NAMALWA (cell line): ENCODE measurements around the gene PRUNE2.

Source experiments
- DNase-seq: peaks from one replicate; pipeline ENCODE4 v3.0.0-alpha.2; 2015; ENCODE audit warnings: low spot score

Gene PRUNE2

GRCh38 chr9:76692458-76693129 lies 213.3 kb downstream of the PRUNE2 start:
- no peak for DNase-seq

DNA sequence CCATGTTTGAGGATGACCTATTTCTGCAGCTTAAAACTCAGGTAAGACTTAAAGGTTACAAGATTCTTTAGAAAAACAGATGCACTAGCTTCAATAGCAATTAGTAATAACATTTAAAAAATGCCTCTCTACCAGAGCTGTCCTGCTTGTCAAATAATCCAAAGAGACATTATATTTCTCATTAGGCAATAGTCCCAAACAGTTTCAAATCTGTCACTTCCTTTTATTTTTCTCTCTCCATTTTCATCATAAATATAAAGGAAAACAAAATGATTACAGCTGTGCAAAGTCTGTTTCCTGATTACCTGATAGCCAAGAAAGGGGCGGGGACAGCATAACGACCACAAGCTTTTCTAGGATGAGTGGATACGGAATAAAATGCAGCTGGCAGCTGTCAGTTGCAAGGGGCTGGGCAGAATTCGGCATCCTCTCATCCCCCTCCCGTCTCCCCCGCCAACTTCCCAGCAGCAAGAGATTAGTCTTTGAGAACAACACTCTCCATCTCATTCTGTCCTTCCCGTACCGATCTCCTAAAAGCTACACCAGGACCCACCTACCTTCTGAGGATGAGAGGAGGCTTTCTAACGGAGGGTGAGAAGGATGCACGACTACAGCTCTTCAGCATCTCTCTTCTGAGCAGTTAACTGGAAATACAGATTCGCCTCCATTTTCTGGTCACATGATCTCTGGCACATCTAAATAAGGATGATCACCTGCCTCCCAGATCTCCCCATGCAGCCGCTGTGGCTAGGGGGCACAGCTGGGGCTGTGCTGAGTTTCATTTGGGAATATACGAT lies 214.2 kb downstream of the PRUNE2 start:
- DNase-seq, result no peak

DNA sequence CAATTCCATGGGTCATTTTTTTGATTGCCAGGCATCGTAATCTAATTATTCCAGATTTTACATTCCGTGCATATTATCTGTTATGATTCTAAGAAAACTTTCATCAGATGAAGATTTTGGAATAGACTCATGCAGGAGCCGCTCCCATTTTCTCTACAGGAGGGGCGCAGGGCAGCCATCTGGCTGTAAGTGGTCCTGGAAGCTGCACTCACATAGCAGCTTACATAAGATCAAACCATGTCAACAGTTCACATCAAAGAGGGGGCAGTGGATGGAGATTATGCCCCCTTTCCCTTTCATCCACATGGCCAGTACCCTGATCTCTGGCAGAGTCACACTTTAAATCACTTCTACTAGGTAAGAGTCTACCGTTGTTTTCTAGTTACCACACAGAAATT lies 214.9 kb downstream of the PRUNE2 start:
- DNase-seq, result no peak

DNA sequence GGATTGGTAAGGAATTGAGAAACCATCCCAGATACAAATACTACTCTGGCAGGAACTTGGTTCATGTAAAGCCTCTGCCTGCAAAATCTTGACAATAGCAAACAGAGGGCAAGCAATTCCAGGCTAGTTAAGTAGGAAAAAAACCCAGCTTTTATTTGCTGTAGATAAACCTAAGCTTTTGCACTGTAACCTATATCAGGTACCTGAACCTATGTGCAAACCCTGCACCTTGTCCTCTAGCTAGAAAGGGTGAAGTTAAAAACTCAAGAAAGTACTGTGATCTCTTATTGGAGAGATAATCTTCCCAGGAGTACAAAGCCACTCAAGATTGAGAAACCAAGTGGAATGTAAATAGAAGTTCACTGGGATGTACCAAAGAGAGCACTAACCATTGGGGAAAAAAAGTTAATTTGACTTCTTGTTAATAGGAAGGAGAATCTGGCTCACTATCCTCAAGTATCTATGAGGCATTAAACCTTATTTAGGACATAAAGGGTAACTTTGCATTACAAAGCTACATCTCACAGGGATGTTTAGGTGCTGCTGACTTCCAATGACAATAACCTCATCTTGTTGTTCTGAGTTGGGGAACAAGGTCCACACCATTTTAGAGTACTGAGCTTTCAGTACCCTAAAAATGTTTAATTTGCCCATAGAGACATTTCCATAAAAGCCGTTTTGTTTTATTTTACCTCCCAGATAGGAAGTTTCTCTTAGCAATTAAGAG lies 215.5 kb downstream of the PRUNE2 start:
- no peak for DNase-seq

DNA sequence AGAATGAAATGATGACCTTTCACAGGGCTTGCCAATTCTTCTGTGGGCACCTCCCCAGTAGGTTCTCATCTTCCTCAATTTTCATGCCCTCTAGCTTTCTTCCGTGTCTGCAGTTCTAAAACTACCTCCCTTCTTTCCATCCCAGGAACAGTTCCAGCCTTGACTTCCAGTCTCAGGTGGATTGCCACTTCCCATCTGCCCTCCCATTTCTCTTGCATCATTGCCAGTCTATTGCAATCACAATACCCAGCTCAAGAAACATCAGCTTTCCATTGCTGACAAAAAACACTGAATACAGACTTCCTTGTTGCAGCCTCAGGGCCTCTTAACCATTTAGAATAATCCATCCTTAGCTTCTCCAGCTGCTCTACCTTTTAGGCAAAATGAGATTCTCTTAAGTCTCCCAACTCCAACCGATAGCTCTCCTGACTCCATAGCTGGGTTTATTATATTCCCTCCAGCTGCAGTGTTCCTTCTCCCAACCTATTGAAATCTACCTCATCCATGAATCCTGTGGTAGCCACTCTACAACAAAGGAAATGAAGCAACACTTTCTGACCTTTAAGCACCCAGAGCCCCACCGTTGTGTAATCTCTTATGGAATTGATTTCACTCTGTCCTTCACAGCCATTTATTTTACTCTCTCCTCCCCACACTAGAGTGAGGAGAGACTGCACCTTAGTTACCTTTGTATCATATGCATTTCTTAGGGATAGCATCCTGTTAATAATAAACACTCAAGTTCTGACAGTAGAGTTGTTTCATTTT lies 217.3 kb downstream of the PRUNE2 start:
- no peak for DNase-seq

DNA sequence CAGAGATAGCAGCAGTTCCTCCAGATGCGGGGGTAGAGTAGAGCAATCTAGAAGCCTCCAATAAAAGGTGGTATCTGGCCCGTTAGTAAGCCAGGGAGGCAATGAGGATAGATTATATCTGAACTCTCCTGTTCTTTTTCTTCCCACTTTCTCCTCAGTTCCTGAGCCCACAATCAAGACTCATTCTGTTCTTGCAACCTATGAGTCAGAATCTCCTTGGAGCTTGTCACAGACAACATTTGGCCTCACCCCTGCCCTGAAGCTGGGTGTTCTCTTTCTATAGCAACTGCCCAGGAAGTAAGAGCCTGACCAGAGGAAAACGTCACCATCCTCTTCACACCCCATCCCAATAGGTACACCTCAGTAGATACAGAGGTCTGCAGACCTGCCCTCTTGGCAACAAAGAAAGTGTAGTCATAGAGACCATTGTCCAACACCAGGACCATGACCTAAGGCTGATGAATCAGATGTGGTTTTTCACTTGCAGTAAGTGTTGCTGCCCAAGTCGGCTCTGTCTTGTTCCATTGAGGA lies 218.0 kb downstream of the PRUNE2 start:
- DNase-seq, result no peak

- DNase-seq, result no peak
These were observed 219.2 kb downstream of the PRUNE2 start for GRCh38 chr9:76686756-76687155.

DNA sequence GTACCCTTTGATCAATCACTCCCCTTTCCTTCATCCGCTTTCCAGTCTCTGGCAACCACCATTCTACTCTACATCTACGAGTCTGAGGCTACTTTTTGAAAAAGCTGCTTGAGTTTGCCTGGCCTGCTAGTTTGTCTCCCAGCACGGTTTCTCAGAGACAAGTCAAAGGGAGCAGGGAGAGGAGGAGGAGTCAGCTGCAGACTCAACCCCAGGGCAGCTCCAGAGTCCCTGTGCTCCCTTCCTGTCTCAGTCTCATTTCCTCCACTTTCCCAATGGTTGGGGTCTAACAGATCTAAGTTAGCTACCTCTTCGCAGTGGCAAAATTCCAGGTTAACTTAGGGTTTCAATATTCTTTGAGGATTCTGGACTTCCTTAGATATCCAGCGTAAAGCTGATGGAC lies 221.7 kb downstream of the PRUNE2 start:
- DNase-seq, result no peak

DNA sequence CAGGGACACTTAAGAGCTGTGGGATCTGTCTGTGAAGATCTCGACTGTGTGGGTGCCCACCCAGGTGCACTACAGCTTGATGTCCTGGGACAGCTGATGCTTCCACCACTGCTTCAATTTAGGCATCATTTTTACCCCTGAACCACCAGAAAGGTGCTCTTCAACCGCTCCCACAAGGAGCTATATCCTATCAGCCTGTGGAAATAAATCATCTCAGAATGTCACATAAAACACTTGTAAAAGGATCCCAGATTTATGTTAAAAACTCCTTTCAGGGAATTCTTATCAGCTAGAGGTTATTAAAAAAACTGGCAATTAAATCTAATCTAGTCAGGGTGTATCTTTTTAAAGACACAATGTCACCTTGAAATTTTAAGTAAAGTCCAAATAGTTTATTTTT lies 224.4 kb downstream of the PRUNE2 start:
- DNase-seq, result no peak

GRCh38 chr9:76680716-76681425 lies 225.0 kb downstream of the PRUNE2 start:
- DNase-seq, result no peak

DNA sequence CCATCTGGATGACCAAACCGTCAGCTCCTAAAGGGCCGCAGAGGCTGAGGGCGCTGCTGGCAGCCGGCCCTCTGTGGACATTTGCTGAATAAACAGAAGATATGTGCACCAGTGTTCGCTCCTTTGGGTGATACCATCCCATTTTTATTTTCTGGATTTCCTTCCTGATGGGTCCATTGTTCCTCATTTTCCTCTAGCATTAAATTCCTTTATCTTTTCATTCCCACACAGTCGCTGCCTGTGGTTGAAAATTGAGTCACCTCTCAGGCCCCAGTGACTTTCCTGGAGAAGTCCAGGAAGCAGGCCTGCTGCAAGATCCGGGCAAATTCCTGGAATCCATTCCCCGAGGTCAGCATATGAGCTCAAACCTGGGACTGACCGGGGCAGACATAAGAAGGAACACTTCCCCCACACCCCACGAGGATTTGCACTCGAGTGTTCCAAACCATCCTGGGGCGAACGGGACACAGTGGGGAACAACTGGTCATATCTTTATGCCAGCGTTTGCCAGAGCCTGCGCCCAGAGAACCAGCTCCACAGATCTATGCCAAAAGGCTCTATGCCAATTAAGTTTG lies 228.3 kb downstream of the PRUNE2 start:
- DNase-seq, result no peak

DNA sequence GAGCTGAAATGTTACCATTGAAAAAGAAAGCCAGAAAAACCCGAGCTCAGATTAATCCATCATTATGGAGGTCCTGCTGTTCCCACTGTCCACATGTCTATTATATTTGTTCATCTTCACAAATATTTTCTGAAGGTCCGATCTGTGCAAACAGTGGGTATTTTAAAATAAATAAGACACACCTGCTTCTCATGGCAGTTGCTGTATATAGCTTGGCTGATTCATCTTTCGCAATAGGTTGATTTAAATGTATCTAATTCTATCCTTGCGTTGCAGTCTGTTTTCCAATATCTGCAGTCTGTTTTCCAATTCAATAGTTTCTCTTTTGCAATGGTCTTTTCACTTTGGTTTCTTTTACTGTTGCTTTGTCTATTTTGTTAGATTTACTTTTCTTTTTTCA lies 229.1 kb downstream of the PRUNE2 start:
- DNase-seq, result no peak

DNA sequence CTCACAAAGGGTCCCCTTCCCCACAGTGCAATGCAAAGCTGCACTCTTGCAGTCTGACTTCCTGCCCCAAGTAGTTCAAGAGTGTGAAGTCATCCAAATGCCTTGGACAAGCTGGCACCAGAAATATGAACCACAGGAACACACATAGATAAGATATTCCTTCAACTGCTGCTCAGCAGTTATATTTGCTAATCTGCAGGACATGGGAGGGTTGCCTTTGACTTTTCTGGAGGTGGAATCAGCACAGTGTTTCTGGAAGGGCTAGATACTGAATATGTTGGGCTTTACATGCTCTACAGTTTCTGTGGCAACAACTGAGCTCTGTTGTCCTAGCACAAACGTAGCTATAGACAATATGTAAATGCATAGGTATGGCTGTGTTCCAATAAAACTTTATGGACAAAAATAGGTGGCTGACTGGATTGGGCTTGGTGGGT lies 238.4 kb downstream of the PRUNE2 start:
- no peak for DNase-seq

GRCh38 chr9:76665966-76666365 lies 239.9 kb downstream of the PRUNE2 start:
- DNase-seq, result peak; percentile 9

GRCh38 chr9:76665458-76665857 lies 240.5 kb downstream of the PRUNE2 start:
- no peak for DNase-seq

DNA sequence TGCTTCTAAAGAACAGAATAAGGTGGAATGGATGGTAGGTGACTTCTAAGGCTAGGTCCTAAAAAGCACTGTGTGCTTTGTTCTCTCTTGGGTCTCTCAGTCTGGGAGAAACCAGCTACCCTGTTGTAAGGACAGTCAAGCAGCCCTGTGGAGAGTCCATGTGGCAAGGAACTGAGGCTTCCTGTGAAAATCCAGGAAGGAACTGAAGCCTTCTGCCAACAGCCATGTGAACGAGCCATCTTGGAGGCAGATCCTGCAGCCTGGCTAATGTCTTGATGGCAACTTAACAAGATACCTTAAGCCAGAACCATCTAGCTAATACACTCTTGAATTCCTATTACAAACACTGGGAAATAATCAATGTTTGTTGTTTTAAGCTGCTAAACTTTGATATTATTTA lies 241.8 kb downstream of the PRUNE2 start:
- no peak for DNase-seq

DNA sequence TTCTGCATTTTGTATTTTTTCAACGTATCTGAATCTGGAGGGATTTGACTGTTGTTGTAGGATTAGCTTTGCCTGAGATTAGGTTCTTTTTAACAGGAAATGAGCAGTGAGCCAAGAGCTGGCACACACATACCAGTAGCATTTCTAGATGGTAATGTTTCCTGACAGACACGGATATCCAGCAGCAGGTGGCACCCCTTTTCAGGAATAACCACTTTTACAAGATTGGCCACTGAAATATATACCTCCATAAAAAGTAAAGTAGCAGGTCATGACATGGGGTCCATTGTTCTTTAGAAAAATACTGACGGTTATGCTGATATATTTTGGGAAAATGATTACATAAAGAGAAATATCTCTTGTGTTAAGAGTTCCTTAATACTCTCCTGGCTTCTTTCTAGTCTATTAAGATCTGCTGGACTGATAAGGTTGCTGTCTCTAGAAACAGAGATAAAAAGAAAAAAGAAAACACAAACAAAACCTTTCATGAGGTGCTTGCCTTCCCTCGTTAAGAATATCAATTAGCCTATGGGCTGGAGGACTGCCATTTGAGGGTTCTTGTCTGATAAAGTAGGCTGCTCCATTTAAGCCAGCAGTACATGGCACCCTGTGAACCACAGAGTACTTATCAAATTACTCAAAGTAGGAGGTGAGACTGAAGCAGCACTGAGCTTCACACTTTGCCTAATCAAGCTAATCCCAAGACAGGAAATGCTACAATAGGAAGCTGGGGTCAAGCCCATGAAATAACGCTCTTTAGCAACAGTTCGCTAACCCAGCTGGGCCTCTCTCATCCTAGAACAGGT lies 243.2 kb downstream of the PRUNE2 start:
- no peak for DNase-seq

DNA sequence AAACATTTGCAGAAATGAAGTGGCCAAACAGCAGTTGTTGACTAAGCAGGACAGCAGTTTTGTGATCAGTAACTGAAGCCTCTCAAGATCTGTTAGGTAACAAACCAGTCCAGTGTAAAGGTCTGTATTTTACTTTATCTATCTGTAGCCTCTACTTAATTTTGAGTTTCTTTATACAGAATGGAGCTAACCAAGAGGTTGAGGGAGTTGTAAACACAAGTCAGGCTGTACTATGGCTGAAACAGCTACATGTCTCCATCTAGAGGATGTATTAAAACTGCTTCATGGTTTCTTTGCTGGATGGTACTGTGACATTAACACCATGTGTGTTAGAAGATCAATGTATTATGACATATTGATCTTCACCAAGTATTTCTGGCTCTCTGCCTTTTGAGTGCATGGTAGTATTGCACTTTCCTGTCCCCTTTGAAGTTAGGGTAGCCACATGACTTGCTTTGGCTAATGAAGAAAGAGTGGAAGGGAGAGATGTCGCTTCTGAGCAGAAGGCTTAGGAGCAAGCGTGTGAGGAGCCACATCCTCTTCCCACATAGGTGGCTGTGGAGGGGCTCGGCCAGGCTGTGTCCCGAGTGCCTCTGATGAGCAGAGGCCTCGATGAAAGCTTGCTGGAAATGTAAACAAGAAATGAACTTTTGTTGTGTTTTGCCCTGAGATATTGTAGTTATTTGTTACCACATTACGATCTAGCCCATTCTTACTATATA lies 247.2 kb downstream of the PRUNE2 start:
- DNase-seq, result peak; percentile 70

DNA sequence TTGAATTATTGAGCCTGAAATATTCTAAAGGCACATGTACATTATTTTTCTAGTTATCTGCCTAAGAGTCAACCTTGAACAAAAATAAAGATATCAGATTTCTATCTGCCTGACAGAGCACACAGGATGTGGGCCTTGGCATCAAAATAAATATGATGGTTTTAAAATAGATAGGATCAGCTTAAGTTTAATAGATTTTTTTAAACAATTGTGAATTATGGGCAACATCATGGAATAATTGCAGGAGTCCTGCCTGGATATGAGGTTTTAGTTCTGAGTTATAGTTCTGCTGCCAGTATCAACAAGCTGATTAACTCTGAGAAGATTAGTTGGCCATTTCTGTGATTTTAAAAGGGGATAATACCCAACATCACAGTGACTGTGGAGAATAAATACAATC lies 248.6 kb downstream of the PRUNE2 start:
- no peak for DNase-seq
